Peyer's patch (tissue), 4 donors: Measurements from ENCODE around the gene KAT2B. TPM values are rescaled to one million over a fixed set of nuclear protein-coding genes. Genes with fewer than 3 reads are reported as not detected.
A peak's percentile ranks its signal among the peaks of the same experiment; 100 is the strongest.

Source experiments
- DNase-seq, 3 donors: peaks; one replicate each; pipeline ENCODE4 v3.0.0-alpha.2; 2017 to 2019
- H3K27ac ChIP-seq, 4 donors: fragments of 200-600 bp; sonication (generic); one replicate each; pipeline ENCODE4 v1.5.1; 2016 to 2019
- H3K27me3 ChIP-seq, 2 donors: fragments of 200-600 bp; sonication (generic); one replicate each; pipeline ENCODE4 v1.5.1; 2019
- H3K36me3 ChIP-seq, 3 donors: fragments of 200-600 bp; sonication (generic); one replicate each; pipeline ENCODE4 v1.5.1; 2016 to 2019
- H3K4me1 ChIP-seq, 4 donors: fragments of 200-600 bp; sonication (generic); one replicate each; pipeline ENCODE4 v1.5.1; 2016 to 2019
- H3K4me3 ChIP-seq, 4 donors: fragments of 200-600 bp; sonication (generic); 1 replicate in 3 of 4; 2 replicates in 1 of 4; pipeline ENCODE4 v1.5.1; 2016 to 2019; ENCODE audit warnings: mild to moderate bottlenecking in 1 of 4
- H3K9me3 ChIP-seq, 4 donors: fragments of 200-600 bp; sonication (generic); one replicate each; pipeline ENCODE4 v1.5.1; 2016 to 2019; ENCODE audit warnings: mild to moderate bottlenecking in 1 of 4
- CTCF ChIP-seq, 6 experiments: fragments of 450-650 bp in 4 of 6; fragments of 200-600 bp in 2 of 6; sonication (generic) in 1 of 6; IDR thresholded peaks; one replicate each; pipeline ENCODE4 v1.5.1; 2017 to 2019; ENCODE audit warnings: antibody characterized with exemption in 6 of 6, mild to moderate bottlenecking in 3 of 6, moderate library complexity in 1 of 6
- POLR2A ChIP-seq, 2 donors: fragments of 450-650 bp; IDR thresholded peaks; one replicate each; pipeline ENCODE4 v1.5.1; 2017; ENCODE audit warnings: antibody characterized with exemption in 2 of 2, mild to moderate bottlenecking in 2 of 2, moderate library complexity in 2 of 2
- total RNA-seq, 4 donors: library from RNA; depleted of rRNA; stranded (reverse); fragments of >200 nt; gene quantifications; one replicate each; pipeline ENCODE4 v1.1.0, GENCODE V29; 2016

KAT2B gene
- total RNA-seq, 4 donors from 2014 or later, result 28.0 to 46.2 (median 42.9) TPM

- Histone ChIP-seq H3K27me3 (no peaks in the 10 kb centered on the region), H3K27ac (peak overlapping the region; percentile 89 to 98 (median 97)), H3K4me3 (peak overlapping the region; percentile 69 to 92 (median 84)), H3K4me1 (peaks cover 0 to 29% (median 5%) of the 10 kb centered on the region in 4 donors), H3K9me3 (no peaks in the 10 kb centered on the region), H3K36me3 (no peaks in the 10 kb centered on the region)
- no peak for TF ChIP-seq POLR2A (IDR thresholded peaks at IDR 0.05)
- TF ChIP-seq CTCF (IDR thresholded peaks at IDR 0.05), result no peak
- DNase-seq, result peak in 1 of 3 donors; percentile 21
Observed at GRCh38 chr3:20038699-20039465, 1.4 kb upstream of the KAT2B start.

GRCh38 chr3:20039466-20039764 is 831 bp upstream of the KAT2B start:
- peaks cover 0 to 34% (median 7%) of the 10 kb centered on the region in 4 donors for H3K4me1 ChIP-seq
- no peaks in the 10 kb centered on the region for H3K36me3 ChIP-seq
- TF ChIP-seq POLR2A (IDR thresholded peaks at IDR 0.05), result no peak

GRCh38 chr3:20040548-20041196 is 426 bp downstream of the KAT2B start:
- peaks cover 0 to 35% (median 7%) of the 10 kb centered on the region in 4 donors for H3K4me1 ChIP-seq
- TF ChIP-seq POLR2A (IDR thresholded peaks at IDR 0.05) (no peak), CTCF (IDR thresholded peaks at IDR 0.05) (peak in 3 of 6 experiments; percentile 10 to 22 (median 11))
- H3K9me3 ChIP-seq, result no peaks in the 10 kb centered on the region
- H3K36me3 ChIP-seq, result no peaks in the 10 kb centered on the region
- peak overlapping the region; percentile 69 to 92 (median 84) for H3K4me3 ChIP-seq
- H3K27ac ChIP-seq, result peak overlapping the region; percentile 89 to 98 (median 97)
- H3K27me3 ChIP-seq, result no peaks in the 10 kb centered on the region
- peak; percentile 78 to 91 (median 84) for DNase-seq

More at GRCh38 chr3:20039466-20039764, 831 bp upstream of the KAT2B start:
- no peaks in the 10 kb centered on the region for H3K27me3 ChIP-seq
- DNase-seq, result no peak
- peak overlapping the region; percentile 89 to 98 (median 97) for H3K27ac ChIP-seq
- peak overlapping the region; percentile 69 to 92 (median 84) for H3K4me3 ChIP-seq
- no peaks in the 10 kb centered on the region for H3K9me3 ChIP-seq

- DNase-seq, result peak; percentile 89 to 95 (median 91)
- TF ChIP-seq CTCF (IDR thresholded peaks at IDR 0.05) (no peak), POLR2A (IDR thresholded peaks at IDR 0.05) (peak in 1 of 2 donors; percentile 61)
- H3K36me3 ChIP-seq, result no peaks in the 10 kb centered on the region
- no peaks in the 10 kb centered on the region for H3K27me3 ChIP-seq
- no peaks in the 10 kb centered on the region for H3K9me3 ChIP-seq
- peaks cover 0 to 35% (median 7%) of the 10 kb centered on the region in 4 donors for H3K4me1 ChIP-seq
- peak overlapping the region; percentile 69 to 92 (median 84) for H3K4me3 ChIP-seq
- peak overlapping the region; percentile 89 to 98 (median 97) for H3K27ac ChIP-seq
Observed at GRCh38 chr3:20041197-20041780, 1.0 kb downstream of the KAT2B start.

GRCh38 chr3:20042331-20042730 is 2.1 kb downstream of the KAT2B start:
- TF ChIP-seq CTCF (IDR thresholded peaks at IDR 0.05), result no peak
- no peak for TF ChIP-seq POLR2A (IDR thresholded peaks at IDR 0.05)
- Histone ChIP-seq H3K27me3 (no peaks in the 10 kb centered on the region), H3K36me3 (no peaks in the 10 kb centered on the region), H3K4me3 (no peak overlapping the region), H3K9me3 (no peaks in the 10 kb centered on the region), H3K4me1 (peaks cover 0 to 35% (median 7%) of the 10 kb centered on the region in 4 donors), H3K27ac (peak overlapping the region in 3 of 4 donors; percentile 97 to 98 (median 97))
- DNase-seq, result no peak
